Stimulated activated naive B cell treated with anti-CD40 and anti-IgM and Interleukin-4, amounts not matched to agents 10 μg/mL and 1 μg/mL and 100 μg/mL, for 72 hours (primary cell): ENCODE data around the gene MPV17.
"Not testable (repeated sequence)": the region's sequence is repeated elsewhere in the genome, so short reads cannot be mapped to it uniquely, and the experiment has no call there.

Experiments used
- ATAC-seq, 2 donors: fragments of 150-1000 bp; cut with Tn5 transposase; replicated peaks; 2 replicates each; pipeline ENCODE4 v1.10.0; 2021; ENCODE audit warnings: moderate library complexity in 1 of 2
- DNase-seq: peaks from one replicate; pipeline ENCODE4 v3.0.0; 2021
- H3K27ac Mint-ChIP-seq: one replicate; pipeline ENCODE4 v1.8.0; 2022; ENCODE audit warnings: mild to moderate bottlenecking, mixed read lengths
- H3K27me3 Mint-ChIP-seq, 2 donors: one replicate each; pipeline ENCODE4 v1.8.0; 2022; ENCODE audit warnings: mixed read lengths in 2 of 2
- H3K36me3 Mint-ChIP-seq, 2 donors: one replicate each; pipeline ENCODE4 v1.8.0; 2022; ENCODE audit warnings: mixed read lengths in 2 of 2, mild to moderate bottlenecking in 1 of 2
- H3K4me1 Mint-ChIP-seq, 2 donors: one replicate each; pipeline ENCODE4 v1.8.0; 2022; ENCODE audit warnings: mixed read lengths in 2 of 2, mild to moderate bottlenecking in 1 of 2
- H3K4me3 Mint-ChIP-seq, 2 donors: one replicate each; pipeline ENCODE4 v1.8.0; 2022; ENCODE audit warnings: mild to moderate bottlenecking in 2 of 2, mixed read lengths in 2 of 2, moderate library complexity in 1 of 2
- H3K9me3 Mint-ChIP-seq, 2 donors: one replicate each; pipeline ENCODE4 v1.8.0; 2022; ENCODE audit warnings: mixed read lengths in 2 of 2, mild to moderate bottlenecking in 1 of 2

MPV17 gene, protein sequence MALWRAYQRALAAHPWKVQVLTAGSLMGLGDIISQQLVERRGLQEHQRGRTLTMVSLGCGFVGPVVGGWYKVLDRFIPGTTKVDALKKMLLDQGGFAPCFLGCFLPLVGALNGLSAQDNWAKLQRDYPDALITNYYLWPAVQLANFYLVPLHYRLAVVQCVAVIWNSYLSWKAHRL

GRCh38 chr2:27322766-27323595 lies at the start of gene MPV17:
Gene MPV17 (minus strand): TSS chr2:27323097. CDS start chr2:27322517, 580 bp downstream.
- Mint-ChIP-seq H3K4me3 (peak within 1 kb of the TSS; percentile 88 to 92), H3K36me3 (peaks cover 31 to 33% of the 10 kb centered on the region in 2 donors), H3K4me1 (peaks cover 11 to 35% of the 10 kb centered on the region in 2 donors), H3K27ac (peak within 1 kb of the TSS; percentile 96), H3K9me3 (no peaks in the 10 kb centered on the region), H3K27me3 (no peaks in the 10 kb centered on the region)
- peak; percentile 84 for DNase-seq
- peak; percentile 96 for ATAC-seq

- peaks cover 37 to 76% of the 10 kb centered on the region in 2 donors for H3K36me3 Mint-ChIP-seq
- H3K4me3 Mint-ChIP-seq: peak overlapping the region; percentile 87 to 92
- DNase-seq: peak; percentile 71
- no peaks in the 10 kb centered on the region for H3K27me3 Mint-ChIP-seq
- no peaks in the 10 kb centered on the region for H3K9me3 Mint-ChIP-seq
- H3K27ac Mint-ChIP-seq: peak overlapping the region; percentile 100
- peaks cover 33 to 61% of the 10 kb centered on the region in 2 donors for H3K4me1 Mint-ChIP-seq
- peak; percentile 48 to 50 for ATAC-seq
Observed at GRCh38 chr2:27370816-27371620, 48.1 kb upstream of the MPV17 start.

- Mint-ChIP-seq H3K27me3 (no peaks in the 10 kb centered on the region), H3K36me3 (peaks cover 34 to 71% of the 10 kb centered on the region in 2 donors), H3K9me3 (no peaks in the 10 kb centered on the region), H3K4me1 (peaks cover 31 to 61% of the 10 kb centered on the region in 2 donors), H3K4me3 (peak within 1 kb of the TSS; percentile 87 to 92), H3K27ac (peak within 1 kb of the TSS; percentile 100)
- DNase-seq (peak; percentile 99), ATAC-seq (peak; percentile 89 to 91)
Observed at GRCh38 chr2:27370026-27370815, 47.3 kb upstream of the MPV17 start, which contains the start of the genes EIF2B4 and SNX17. Gene EIF2B4 (minus strand): TSS chr2:27370338. CDS start chr2:27370314, 24 bp downstream. Gene SNX17 (plus strand): TSS chr2:27370616. CDS start chr2:27370744, 128 bp downstream.

GRCh38 chr2:27369471-27370025 lies 46.7 kb upstream of the MPV17 start:
- peak overlapping the region; percentile 87 to 92 for H3K4me3 Mint-ChIP-seq
- DNase-seq (no peak), ATAC-seq (no peak)
- H3K9me3 Mint-ChIP-seq: no peaks in the 10 kb centered on the region
- no peaks in the 10 kb centered on the region for H3K27me3 Mint-ChIP-seq
- H3K27ac Mint-ChIP-seq: peak overlapping the region; percentile 97
- H3K4me1 Mint-ChIP-seq: peaks cover 28 to 59% of the 10 kb centered on the region in 2 donors
- peaks cover 33 to 66% of the 10 kb centered on the region in 2 donors for H3K36me3 Mint-ChIP-seq

DNA sequence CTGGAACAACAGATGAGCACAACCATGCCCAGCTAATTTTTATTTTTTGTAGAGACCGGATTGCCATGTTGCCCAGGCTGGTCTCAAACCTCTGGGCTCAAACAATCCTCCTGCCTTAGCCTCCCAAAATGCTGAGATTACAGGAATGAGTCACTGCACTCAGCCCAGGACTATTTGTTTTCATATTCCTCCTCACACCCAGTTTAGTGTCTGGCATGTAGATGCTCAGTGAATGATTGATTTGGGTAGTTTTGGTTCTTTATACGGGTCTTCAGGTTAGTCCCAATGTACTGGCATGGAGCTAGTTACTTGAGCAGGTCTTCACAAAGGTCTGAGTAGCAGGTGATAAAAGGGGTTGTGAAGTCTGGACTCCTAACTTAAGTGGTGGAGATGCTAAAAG lies 41.0 kb upstream of the MPV17 start:
- no peaks in the 10 kb centered on the region for H3K27me3 Mint-ChIP-seq
- no peaks in the 10 kb centered on the region for H3K9me3 Mint-ChIP-seq
- H3K36me3 Mint-ChIP-seq: peaks cover 19 to 49% of the 10 kb centered on the region in 2 donors
- ATAC-seq (peak; percentile 20 to 21), DNase-seq (no peak)
- H3K4me3 Mint-ChIP-seq: no peak overlapping the region
- no peak overlapping the region for H3K27ac Mint-ChIP-seq
- peaks cover 9 to 31% of the 10 kb centered on the region in 2 donors for H3K4me1 Mint-ChIP-seq

GRCh38 chr2:27362678-27363420 lies 40.0 kb upstream of the MPV17 start:
- Mint-ChIP-seq H3K36me3 (peaks cover 18 to 50% of the 10 kb centered on the region in 2 donors), H3K4me1 (peaks cover 10 to 34% of the 10 kb centered on the region in 2 donors), H3K4me3 (no peak overlapping the region), H3K27ac (no peak overlapping the region), H3K27me3 (no peaks in the 10 kb centered on the region), H3K9me3 (no peaks in the 10 kb centered on the region)
- DNase-seq: no peak
- ATAC-seq: no peak

- DNase-seq (peak; percentile 91), ATAC-seq (peak; percentile 86 to 89)
- Mint-ChIP-seq H3K4me3 (peak within 1 kb of the TSS; percentile 99 to 100), H3K27me3 (no peaks in the 10 kb centered on the region), H3K4me1 (peaks cover 26 to 45% of the 10 kb centered on the region in 2 donors), H3K9me3 (no peaks in the 10 kb centered on the region), H3K36me3 (peaks cover 15 to 25% of the 10 kb centered on the region in 2 donors), H3K27ac (peak within 1 kb of the TSS; percentile 98)
Observed at GRCh38 chr2:27356382-27357181, 33.7 kb upstream of the MPV17 start, which contains the start of gene GTF3C2. Gene GTF3C2 (minus strand): TSS chr2:27356764. CDS start chr2:27343554, 13,210 bp downstream.

DNA sequence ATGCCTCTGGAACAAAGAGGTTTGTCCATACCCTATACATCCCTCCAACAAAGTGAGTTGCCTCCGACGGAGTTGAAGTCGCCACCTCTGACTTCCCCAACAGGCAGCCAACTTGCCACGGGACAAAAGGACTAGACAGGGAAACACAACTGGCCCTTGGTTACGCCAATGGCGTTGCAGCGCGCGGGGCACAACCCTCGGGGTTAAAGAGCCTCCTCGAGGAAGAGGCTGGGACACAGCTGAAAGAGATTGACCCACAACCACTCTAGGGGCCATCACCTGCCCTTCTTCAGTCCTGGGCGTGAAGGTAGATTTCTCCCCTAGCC lies 33.1 kb upstream of the MPV17 start:
- H3K4me3 Mint-ChIP-seq: peak overlapping the region; percentile 99 to 100
- ATAC-seq (peak; percentile 48 to 49), DNase-seq (no peak)
- no peaks in the 10 kb centered on the region for H3K9me3 Mint-ChIP-seq
- H3K36me3 Mint-ChIP-seq: peaks cover 15 to 24% of the 10 kb centered on the region in 2 donors
- H3K27me3 Mint-ChIP-seq: no peaks in the 10 kb centered on the region
- peak overlapping the region; percentile 98 for H3K27ac Mint-ChIP-seq
- peaks cover 26 to 48% of the 10 kb centered on the region in 2 donors for H3K4me1 Mint-ChIP-seq

- H3K4me3 Mint-ChIP-seq: peak overlapping the region; percentile 28 to 29
- peaks cover 29 to 49% of the 10 kb centered on the region in 2 donors for H3K4me1 Mint-ChIP-seq
- peaks cover 15 to 23% of the 10 kb centered on the region in 2 donors for H3K36me3 Mint-ChIP-seq
- no peak for ATAC-seq
- H3K27me3 Mint-ChIP-seq: no peaks in the 10 kb centered on the region
- H3K27ac Mint-ChIP-seq: peak overlapping the region; percentile 25
- DNase-seq: no peak
- no peaks in the 10 kb centered on the region for H3K9me3 Mint-ChIP-seq
Observed at GRCh38 chr2:27354597-27354927, 31.7 kb upstream of the MPV17 start.

- H3K27ac Mint-ChIP-seq: peak overlapping the region; percentile 25
- H3K27me3 Mint-ChIP-seq: no peaks in the 10 kb centered on the region
- H3K9me3 Mint-ChIP-seq: no peaks in the 10 kb centered on the region
- peaks cover 17 to 27% of the 10 kb centered on the region in 2 donors for H3K36me3 Mint-ChIP-seq
- peaks cover 29 to 49% of the 10 kb centered on the region in 2 donors for H3K4me1 Mint-ChIP-seq
- ATAC-seq (no peak), DNase-seq (no peak)
- peak overlapping the region; percentile 28 to 29 for H3K4me3 Mint-ChIP-seq
Observed at GRCh38 chr2:27353762-27354596, 31.1 kb upstream of the MPV17 start.

DNA sequence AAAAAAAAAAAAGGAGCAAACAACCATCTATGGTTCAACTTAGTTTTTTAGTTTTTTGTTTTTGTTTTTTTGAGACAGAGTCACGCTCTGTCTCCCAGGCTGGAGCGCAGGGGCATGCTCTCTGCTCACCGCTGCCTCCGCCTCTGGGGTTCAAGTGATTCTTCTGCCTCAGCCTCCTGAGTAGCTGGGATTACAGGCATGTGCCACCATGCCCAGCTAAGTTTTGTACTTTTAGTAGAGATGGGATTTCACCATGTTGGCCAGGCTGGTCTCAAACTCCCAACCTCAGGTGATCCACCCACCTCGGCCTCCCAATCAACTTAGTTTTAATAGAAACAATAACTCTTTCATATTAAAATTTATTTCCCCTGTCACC lies 30.5 kb upstream of the MPV17 start:
- not testable (repeated sequence) for ATAC-seq, H3K27me3 Mint-ChIP-seq, H3K4me3 Mint-ChIP-seq, H3K9me3 Mint-ChIP-seq, DNase-seq, H3K27ac Mint-ChIP-seq
- peaks cover 27 to 45% of the 10 kb centered on the region in 2 donors for H3K4me1 Mint-ChIP-seq
- H3K36me3 Mint-ChIP-seq: peaks cover 15 to 23% of the 10 kb centered on the region in 2 donors
